ENCODE results near the gene SMAGP. TPM values are rescaled to one million over a fixed set of nuclear protein-coding genes. Genes with fewer than 3 reads are reported as not detected.
"Not testable (repeated sequence)": the region's sequence is repeated elsewhere in the genome, so short reads cannot be mapped to it uniquely, and the experiment has no call there.

SMAGP gene
- total RNA-seq, 1 experiment from 2014 or later = 16.2 TPM

GRCh38 chr12:51265024-51265423, 5.2 kb downstream of the SMAGP start:
- DNase-seq (ENCODE audit: low read depth) = no peak

DNA sequence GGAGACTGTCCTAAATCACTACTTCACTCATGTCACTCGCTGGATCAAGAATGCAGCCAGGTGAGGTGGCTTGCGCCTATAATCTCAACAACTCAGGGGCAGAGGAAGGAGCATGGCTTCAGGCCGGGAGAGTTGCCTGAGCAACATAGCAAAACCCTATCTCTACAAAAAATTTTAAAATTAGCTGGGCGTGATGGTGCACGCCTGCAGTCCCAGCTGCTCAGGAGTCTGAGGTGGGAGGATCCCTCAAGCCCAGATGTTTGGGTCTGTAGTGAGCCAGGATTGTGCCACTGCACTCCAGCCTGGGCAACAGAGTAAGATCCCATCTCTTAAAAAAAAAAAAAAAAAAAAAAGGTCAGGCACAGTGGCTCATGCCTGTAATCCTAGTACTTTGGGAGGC, 5.9 kb downstream of the SMAGP start:
- DNase-seq (ENCODE audit: low read depth) = no peak

DNA sequence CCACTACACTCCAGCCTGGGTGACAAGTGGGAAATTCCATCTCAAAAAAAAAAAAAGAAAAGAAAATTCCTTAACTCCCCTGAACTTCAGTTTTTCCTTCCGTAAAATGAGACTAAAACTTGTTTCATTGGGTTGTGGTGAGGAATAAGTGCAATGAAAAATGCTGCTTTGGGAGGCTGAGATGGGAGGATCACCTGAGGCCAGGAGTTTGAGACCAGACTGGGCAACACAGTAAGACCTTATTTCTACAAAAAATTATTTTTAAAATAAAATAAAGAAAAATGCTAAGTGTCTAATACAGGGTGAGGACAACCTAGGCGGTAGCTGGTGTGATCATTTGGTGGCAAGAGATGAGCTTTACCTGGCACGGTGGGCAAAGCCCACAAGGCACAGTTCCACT, 6.9 kb downstream of the SMAGP start:
- no peak for DNase-seq (ENCODE audit: low read depth)

DNA sequence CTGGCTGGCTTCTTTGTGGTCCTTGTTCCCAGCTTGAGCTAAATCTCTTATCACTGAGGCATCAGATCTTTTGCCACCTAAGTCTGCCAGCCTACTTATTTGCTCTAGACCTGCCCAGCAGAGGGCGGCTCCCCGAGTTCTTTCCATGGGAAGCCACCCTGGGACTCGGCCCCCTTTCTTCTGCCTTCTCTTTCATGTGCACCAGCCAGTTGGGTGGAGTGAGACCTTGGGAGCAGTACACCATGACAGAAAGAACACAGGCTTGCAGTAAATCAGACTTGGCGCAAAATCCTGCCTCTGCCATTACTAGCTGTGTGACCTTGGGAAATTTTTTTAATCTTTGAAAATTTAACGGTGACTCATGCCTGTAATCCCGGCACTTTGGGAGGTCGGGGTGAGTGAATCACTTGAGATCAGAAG, 7.4 kb downstream of the SMAGP start:
- DNase-seq (ENCODE audit: low read depth) = peak; percentile 64

- DNase-seq (ENCODE audit: low read depth) = not testable (repeated sequence)
These were observed 10.6 kb downstream of the SMAGP start for GRCh38 chr12:51259600-51259999.

DNA sequence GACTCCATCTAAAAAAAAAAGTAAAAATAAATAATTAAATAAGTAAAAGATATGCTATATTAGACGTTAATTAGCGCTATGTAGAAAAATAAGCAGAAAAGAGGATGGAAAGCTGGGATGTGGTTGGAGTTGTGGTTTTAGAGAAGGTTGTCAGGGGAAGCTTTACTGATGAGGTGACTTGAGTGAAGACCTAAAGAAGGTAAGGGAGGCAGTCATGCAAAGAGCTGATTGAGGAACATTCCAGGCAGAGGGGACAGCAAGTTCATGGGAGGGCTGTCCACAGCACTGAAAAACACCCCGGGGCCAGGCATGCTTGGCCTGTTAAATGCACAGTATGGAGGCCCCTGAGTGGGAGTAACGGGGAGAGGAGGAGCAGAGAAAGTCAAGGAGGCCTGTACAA, 15.7 kb downstream of the SMAGP start:
- DNase-seq (ENCODE audit: low read depth) = no peak

- DNase-seq (ENCODE audit: low read depth) = no peak
These were observed 16.9 kb downstream of the SMAGP start for GRCh38 chr12:51253276-51253675.

- no peak for DNase-seq (ENCODE audit: low read depth)
These were observed 22.6 kb downstream of the SMAGP start for GRCh38 chr12:51247523-51248206.

- no peak for DNase-seq (ENCODE audit: low read depth)
These were observed 23.9 kb downstream of the SMAGP start for GRCh38 chr12:51246254-51246853.

DNA sequence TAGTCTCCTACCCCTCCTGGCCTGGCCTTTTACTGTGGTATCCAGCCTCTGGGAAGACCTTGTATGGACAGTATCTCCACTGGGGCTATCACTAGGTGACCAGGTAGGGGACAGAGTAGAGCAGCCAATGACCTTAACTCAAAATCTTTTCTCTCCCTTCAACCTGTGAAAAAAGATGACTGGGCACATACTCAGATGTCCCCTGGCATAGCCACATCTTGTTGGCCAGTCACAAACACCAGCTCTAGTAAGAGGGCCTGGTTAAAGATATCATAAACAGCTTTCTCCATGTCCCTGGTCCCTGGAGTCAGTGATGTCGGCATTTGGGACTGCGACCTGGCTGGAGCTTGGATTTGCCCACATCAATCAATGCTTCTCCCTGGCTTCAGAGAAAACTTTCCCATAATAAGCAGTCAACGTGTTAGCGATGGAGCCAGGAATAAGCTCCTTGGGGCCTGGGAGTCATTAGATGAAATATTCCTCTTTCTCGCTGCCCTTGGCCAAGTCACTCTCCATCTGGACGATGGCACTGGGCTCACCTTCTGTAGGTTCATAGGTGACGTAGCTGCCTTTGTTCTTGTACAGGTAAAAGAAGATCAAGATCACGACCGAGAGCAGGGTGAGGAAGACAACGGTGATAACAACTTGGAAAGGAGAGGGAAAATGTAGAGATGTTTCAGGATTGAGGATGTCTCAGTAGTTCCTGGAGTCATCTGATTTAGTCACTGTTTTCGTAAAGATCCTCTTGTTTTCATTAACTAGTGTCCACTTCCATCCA, 24.6 kb downstream of the SMAGP start:
- no peak for DNase-seq (ENCODE audit: low read depth)

DNA sequence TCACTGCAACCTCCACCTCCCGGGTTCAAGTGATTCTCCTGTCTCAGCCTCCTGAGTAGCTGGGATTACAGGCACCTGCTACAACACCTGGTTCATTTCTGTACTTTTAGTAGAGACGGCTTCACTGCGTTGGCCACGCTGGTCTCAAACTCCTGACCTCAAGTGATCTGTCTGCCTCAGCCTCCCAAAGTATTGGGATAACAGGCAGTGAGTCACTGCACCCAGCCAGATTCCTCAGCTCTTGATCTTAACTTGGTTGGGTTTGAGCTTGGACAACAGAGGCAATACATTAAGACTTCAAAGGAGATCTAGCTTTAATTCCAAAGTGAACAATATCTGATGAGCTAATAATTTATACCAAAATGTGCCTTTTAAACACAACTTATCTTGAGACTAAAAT, 25.9 kb downstream of the SMAGP start:
- no peak for DNase-seq (ENCODE audit: low read depth)

DNA sequence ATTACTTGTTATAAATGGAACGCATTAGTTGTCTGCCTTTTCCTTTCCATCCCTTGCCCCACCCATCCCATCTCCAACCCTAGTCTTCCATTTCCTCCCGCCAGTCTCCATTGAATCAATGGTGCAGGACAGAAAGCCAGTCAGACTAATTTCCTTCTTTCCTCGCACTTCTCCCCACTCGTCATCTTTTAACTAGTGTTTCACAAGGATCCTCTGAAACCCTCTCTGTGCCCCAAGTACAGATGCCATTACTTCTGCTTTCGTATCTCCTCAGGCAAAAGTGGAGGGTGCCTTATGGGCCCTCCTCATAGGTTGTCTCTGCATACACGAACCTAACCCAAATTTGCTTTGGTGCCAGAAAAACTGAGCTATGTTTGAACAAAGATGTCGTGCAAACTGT, 27.3 kb downstream of the SMAGP start:
- DNase-seq (ENCODE audit: low read depth) = no peak

DNA sequence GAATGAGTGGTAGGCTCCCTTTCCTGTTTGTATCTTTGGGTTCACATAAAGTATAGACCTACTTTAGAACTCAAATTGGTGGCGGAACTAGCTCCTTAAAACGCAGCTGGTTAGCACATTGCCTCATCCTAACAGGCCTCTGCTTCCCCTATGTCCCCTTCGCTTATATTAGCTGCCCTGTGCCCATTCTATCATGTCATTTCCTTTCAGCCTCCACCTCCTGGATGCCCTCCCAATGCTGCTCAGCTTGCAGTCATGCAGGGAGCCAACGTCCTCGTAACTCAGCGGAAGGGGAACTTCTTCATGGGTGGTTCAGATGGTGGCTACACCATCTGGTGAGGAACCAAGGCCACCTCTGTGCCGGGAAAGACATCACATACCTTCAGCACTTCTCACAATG, 28.1 kb downstream of the SMAGP start:
- DNase-seq (ENCODE audit: low read depth) = no peak

DNA sequence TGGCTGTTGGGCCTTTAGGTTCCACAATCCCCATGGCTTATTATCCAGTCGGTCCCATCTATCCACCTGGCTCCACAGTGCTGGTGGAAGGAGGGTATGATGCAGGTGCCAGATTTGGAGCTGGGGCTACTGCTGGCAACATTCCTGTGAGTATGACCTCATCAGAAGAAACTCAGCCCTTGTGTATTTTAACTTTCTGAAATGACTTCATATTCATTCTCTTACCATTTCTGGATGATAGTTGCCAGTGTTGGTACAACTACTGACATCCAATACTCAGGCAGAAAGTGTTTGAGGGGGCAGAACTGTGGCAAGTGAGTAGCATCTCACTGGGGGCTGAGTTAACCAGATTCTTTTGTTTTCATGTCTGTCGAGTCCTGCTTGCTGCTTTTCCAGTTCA, 29.2 kb downstream of the SMAGP start:
- DNase-seq (ENCODE audit: low read depth) = no peak

- peak; percentile 91 for DNase-seq (ENCODE audit: low read depth)
These were observed 31.5 kb downstream of the SMAGP start, which contains the start of gene DAZAP2 for GRCh38 chr12:51238510-51239334. TSS of gene DAZAP2 (plus strand) at chr12:51238826. CDS start at chr12:51238908, 82 bp downstream.

GRCh38 chr12:51238037-51238509, 32.1 kb downstream of the SMAGP start:
- no peak for DNase-seq (ENCODE audit: low read depth)

GRCh38 chr12:51234530-51234929, 35.7 kb downstream of the SMAGP start:
- no peak for DNase-seq (ENCODE audit: low read depth)

DNA sequence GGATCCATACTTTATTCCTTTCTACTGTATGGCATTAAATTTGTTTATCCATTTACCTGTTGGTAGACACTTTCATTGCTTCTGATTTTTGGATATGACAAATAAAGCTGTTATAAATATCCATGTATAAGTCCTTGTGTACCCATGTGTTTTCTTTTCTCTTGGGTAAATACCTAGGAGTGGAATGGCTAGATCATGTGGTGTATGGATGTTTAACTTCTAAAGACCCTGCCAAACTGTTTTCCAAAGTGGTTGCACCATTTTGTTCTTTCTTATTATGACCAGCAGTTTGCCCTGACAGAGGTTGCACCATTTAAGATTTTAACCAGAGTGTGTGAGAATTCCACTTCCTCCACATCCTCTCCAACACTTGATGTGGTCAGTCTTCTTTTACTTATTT, 37.6 kb downstream of the SMAGP start:
- no peak for DNase-seq (ENCODE audit: low read depth)

GRCh38 chr12:51229116-51229809, 41.0 kb downstream of the SMAGP start:
- DNase-seq (ENCODE audit: low read depth) = no peak

GRCh38 chr12:51227962-51228361, 42.3 kb downstream of the SMAGP start:
- no peak for DNase-seq (ENCODE audit: low read depth)

GRCh38 chr12:51227112-51227511, 43.1 kb downstream of the SMAGP start:
- DNase-seq (ENCODE audit: low read depth) = not testable (repeated sequence)

All from LHCN-M2 (cell line).